Measurements from ENCODE around the gene NOL4L.

NOL4L gene

DNA sequence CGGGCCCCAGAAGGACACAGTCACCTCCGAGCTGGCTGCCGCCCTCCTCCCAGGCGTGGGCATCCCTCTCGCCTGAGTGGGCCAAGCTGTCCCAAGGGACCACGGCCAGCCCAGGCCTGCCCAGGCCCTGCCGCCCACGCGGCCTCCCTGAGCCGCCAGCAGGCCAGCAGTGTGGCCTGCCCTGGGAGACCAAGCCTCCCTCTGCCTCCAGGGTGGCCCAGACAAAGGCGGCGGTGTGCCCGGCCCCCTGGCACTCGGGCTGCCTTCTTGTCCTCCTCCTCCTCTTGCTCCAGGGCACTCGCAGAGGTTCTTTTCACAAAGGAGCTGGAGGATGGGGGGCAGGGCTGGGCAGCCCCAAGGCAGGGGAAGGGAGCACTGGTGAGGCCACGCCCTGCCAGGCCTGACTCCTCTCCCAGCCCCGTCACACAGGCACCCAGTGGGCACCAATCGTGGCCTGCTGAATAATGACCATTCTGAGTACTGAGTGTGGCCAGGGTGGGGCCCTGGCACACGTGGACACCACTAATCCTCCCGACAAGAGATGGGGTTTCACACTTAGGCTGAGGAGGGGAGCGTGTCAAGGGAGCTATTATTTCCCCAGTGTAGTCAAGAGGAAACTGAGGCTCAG is 25.3 kb downstream of the NOL4L start:
- DNase-seq = no peak

DNA sequence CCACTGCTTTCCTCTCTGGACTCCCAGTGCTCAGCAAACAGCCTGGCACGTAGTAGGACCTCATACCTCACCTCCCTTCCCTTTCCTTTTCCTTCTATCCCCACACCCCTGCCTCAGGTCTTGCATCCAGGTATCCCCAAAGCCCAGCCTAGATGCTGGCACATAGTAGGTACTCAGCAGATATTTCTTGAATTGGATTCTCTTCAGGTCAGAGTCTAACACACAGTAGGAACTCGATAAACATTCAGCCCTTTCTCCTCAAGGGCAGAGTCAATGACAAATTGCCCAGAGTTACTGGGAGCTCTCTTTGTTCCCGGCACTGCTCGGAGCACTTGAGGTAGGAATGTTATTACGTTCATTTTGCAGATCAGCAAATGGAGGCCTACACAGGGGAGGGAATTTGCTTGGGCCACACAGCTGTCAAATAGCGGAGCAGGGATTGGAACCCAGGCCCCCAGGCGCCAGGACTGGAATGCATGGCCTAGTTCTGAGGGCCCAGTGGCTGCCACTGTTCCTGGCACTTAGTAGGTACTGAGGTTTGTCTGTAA is 25.9 kb downstream of the NOL4L start:
- DNase-seq = no peak

DNA sequence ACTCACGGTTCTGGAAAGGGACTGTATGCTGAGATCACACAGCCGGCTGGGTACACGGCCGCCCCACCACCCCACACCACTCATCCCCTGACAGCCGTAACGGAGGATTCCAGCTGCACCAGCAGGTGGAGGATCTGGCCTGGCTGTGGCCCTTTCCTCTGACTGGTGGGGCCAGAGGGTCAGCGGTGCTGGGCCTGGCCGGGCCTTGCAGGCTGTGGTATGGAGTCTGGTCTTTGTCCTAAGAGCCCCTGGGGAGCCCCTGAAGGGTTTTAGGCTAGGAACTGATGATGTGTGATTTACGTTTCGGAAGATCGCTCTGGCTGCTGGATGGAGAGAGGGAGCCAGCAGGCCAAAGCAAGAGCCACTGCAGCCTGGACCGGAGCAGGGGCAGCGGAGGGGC is 26.6 kb downstream of the NOL4L start:
- DNase-seq = no peak

DNA sequence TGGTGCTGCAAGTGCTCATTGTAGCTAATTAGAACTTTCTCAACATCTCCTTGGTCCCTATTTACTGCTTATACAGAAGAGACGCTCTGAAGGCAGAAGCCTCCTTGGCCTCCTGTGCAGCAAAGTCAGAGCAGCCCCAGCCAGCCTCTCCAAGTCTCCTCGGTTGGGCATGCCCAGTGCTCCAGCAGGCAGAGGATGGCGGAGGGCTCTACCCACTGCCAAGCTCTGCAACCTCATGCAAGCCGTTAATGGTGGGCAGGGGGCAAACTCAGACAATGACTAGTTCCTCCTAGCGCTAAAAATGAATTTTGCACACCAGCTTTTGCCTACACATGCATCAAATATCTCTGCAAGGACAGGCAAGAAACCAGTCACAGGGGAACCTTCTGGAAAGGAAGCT is 27.8 kb downstream of the NOL4L start:
- DNase-seq = no peak

DNA sequence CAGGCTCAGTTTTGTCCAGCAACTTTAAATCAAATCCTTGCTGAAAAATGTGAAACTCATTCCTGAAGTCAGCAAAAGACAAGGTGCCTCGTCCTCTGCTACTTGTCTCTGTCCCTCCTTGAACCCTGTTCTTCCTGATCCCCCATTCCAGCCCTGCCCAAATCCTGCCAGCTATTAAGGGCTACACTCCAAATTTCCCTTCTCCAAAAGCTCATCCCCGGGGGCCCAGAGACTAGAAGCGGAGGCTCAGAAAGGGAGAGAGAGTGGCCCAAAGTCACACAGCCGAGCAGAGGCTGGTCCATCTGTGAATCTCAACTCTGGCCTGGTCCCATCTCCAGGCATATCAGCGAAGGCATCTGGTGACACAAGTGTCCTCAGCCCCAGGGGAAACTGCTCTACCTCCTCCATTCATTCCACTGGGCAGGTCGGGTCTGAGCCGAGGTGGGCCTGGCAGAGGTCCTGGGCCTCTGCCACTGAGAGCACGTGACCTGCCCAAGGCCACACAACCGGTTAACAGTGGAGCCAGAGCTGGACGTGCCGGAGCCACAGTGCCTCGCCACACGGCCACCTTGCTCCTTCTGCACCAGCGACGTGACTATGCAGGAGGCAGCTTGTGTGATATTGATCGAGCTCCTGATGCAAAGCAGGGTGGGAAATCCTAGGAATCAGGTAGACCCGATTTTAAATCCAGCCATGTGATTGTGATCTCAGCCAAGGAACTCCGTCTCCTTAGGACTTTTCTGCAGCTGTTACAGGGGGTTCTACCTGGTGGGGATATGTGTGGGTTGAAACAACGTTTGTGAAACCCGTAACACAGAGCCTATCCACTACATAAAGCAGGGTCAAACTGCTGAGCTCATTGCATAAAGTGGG is 28.6 kb downstream of the NOL4L start:
- DNase-seq = no peak

DNA sequence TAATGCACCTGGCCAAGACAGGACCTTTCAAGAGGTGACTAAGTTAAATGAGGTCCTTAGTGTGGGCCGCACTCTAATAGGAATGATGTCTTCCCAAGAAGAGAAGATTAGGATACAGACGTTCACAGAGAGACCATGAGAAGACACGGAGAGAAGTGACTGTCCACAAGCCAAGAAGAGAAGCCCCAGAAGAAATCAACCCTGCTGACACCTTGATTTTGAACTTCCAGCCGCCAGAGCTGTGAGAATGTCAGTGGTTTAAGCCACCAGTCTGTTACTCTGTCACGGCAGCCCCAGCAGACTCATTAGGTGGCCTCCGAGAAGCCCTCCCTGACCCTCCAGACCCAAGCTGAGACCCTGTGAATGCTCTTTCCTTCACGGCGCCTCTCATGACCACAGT is 29.5 kb downstream of the NOL4L start:
- no peak for DNase-seq

DNA sequence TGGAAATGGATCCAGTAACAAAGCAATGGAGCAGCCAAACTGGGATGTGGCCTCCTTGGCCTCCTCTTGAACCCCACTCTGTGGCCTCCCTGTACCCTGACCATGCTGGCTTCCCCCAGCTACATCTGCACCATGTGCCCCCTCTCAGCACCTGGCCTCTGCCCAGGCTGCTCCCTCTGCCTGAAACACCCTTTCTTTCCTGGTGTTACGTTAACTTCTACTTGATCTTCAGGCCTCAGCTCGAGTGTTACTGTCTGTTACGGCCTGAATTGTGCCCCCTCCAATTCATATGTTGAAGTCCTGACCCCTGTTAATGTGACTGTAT is 30.2 kb downstream of the NOL4L start:
- no peak for DNase-seq

DNA sequence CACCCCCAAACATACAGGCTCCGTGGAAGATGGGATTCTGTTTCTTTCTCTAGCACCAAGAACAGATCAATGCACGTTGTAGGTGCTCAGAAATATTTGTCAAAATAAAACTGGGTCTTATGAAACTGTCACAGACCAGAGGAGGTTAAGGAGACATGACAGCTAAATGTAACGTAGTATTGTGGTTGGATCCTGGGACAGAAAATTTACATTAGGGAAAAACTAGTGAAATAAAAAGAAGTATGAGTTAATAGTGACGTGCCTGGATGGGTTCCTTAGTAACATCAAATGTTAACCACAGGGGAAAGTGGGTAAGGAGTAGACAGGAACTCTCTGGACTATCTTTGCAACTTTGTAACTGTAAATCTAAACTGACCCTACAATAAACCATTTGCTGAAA is 31.5 kb downstream of the NOL4L start:
- DNase-seq = no peak

DNA sequence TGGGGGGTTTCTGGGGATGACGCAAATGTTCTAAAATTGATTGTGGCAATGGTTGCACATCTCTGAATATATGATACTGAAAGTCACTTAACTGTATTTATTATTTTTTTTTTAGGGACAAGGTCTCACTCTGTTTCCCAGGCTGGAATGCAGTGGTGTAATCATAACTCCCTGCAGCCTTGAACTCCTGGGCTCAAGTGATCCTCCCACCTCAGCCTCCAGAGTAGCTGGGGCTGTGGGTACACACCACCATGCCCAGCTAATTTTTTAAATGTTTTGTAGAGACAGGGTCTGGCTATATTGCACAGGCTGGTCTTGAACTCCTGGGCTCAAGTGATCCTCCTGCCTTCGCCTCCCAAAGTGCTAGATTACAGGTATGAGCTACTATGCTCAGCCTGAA is 33.4 kb downstream of the NOL4L start:
- no peak for DNase-seq

DNA sequence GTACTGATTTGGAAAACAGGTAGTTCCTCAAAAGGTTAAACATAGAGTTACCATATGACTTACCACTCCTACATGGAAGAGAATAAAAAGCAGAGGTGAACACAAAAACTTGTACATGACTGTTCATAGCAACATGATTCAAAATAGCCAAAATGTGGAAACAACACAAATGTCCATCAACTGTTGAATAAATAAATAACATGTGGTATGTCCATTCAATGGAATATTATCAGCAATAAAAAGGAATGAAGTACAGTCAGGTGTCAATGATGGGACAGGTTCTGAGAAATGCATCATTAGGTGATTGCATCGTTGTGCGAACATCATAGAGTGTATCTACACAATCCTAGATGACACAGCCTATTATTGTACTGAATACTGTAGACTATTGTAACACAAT is 35.3 kb downstream of the NOL4L start:
- DNase-seq = no peak

DNA sequence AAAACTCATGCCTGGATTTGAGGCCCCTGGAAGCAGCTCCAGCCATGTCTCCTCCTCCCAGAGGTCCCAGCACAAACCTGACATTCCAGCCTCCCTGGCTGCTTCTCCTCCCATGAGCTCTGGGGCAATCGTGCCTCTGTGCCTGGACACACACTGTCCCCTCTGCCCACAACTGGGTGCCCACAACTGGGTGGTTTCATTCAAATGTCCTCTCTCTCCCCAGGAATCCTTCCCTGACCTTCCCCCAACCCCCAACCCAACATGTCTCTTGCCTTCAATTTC is 37.4 kb downstream of the NOL4L start:
- DNase-seq = no peak

DNA sequence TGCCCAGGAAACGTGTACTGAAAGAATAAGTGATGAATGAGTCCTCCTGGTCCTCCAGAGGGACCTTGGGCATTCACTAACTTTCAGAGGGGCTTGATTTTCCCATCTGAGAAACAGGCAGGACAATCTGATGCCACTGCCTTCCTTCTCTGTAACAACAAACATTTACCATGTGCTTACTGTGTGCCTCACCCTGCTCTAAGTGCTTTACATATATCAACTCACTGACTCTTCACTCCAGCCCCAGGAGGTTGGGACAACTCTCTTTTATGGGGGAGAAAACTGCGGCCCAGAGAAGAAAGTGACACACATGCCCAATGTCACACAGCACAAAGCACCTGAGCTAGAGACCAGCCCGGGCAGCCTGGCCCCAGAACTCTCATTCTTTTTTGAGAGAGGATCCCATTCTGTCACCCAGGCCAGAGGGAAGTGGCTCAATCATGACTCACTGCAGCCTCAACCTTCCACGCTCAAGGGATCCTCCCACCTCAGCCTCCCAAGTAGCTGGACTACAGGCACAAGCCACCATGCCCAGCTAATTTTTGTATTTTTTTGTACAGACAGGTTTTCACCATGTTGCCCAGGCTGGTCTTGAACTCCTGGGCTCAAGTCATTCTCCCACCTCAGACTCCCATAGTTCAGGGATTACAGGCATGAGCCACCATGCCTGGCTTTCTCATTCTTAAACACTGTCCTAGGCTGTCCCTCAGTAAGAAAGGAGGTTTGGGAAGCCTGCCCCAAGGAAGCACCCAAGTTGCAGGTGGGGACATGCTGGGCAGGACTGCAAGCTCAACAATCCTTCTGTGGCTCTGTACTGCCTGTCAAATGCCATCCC is 38.0 kb downstream of the NOL4L start:
- no peak for DNase-seq

DNA sequence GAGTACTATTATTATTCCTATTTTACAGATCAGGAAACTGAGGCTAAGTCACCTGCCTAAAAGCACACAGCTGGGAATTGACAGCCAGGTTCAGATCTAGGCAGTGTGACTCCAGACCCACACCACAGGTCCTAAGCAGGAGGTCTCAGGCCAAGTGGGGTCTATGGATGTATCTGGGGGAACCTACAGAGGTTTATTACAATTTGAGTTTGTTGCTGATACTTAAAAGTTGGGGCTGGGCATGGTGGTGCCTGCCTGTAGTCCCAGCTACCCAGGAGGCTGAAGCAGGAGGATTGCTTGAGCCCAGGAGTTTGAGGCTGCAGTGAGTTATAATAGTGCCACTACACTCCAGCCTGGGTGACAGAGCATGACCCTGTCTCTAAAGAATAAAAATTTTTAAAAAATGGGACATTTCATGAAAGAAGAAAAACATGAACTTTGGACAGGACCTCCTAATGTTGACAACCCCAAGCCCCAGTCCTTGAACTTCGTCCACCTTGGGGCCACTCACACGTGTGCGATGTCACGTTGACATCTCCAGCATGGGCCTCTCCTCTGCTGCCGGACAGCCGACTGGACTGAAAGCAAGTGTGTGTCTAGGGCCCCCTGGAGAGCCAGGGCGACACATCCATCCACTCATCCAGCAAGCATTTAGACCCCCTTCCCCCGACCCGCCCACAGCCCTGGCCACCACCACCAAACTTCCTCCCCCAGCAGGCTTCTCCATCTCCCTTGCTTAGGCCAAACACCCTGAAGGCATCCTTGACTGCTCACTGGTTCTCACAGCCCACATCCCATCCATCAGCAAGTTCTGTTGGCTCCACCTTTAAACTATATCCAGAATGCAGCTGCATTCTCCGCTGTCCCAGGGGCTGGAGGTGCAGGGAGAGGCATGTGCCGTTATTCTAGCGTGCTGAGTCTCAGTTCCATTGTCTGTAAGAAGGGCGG is 40.0 kb downstream of the NOL4L start:
- DNase-seq = no peak

DNA sequence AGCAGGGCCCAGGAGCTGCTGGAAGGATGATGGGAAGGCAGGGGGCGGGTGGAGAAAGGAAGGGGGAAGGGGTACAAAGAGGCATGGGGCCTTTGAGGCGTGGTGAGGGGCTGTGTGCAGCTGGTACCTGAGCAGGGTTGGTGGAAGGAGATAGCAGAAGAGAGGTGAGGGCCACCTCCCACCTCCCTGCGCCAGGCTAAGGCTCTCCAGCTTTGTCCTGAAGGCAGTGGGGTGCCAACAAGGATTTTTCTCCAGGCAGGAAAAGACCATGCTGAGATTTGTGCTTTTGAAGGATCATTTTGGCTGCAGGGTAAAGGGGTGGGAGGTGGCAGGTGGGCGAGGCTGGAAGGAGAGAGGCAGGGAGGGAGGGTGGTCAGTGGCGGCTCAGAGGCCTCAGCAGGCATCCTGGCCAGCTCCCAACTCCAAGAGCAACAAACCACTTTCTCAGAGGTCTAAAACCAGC is 40.8 kb downstream of the NOL4L start:
- DNase-seq = no peak

DNA sequence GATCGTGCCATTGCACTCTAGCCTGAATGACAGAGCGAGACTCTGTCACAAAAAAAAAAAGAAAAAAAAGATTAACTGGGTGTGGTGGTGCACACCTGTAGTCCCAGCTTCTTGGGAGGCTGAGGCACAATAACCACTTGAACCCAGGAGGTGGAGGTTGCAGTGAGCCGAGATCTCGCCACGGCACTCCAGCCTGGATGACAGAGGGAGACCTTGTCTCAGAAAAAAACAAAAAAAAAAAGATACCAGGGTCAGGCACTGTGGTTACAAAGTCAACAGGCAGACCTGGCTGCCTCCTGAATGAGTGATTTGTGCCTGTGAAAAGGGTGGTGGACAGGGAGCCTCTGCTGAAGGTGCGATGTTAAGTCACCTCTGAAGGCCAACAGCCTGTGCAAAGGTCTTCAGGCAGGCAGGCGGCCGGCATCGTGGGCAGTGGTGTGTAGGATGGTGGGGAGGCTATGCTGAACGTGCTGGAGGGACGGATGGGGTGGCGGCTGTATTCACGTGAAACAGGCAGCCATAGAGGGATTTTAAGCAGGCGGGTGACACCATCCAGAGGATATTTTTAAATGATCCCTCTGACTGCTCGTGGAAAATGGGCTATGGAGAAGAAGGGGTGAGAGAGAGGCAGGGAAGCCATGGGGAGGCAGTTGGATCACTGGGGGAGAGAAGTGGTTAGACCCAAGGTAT is 41.4 kb downstream of the NOL4L start:
- DNase-seq = no peak

DNA sequence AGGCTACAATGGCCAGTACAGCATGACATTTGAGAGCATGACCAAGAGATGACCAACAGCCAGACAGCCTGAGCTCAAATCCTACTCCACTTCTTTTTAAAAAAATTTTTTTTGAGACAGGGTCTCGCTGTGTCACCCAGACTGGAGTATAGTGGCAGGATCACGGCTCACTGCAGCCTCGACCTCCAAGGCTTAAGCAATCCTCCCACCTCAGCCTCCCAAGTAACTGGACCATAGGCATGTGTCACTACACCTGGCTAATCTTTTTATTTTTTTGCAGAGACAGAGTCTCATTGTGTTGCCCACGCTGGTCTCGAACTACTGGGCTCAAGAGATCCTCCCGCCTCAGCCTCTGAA is 42.9 kb downstream of the NOL4L start:
- no peak for DNase-seq

DNA sequence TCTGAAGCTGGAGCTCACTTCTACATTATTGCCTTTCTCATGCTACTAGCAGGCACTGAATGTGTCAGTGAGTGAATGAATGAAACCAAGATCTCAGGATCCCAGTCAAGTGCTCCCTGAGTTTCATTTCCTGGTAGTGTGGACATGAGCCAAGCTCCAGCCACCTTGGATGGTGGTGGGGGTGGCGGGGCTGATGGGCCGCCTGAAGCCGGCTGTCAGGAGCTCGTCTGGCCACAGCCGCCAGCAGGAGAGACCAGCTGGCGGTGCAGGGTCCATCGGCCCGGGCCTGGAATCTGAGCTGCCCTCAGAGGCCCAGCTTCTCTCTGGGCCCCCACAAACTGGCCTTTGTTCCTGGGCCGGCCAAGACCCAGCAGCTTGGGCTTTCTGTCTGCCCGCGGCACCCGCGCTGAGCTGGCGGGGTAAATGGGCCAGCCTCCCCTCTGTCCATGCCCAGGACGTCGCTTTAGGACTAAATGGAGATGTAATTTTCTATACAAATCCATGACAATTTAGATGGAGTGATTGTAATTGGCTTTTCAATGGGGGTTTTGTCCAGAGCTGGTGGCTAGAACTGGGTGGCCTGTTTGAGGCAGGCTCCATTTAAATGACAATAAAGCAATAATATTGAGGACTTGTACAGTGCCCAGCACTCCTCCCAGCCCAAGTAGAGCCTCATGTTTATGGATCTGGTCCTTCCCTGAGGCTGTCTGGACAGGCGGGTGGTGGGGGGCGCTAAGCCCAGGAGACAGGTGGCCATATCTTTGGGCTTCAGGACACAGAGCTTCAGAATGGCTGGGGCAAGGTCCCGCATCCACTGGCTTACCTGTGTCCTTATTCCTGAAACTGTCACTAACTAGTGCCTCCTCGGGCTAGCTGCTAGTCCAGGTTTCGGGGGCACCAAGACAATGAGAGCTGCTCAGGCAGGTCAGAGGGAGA is 43.5 kb downstream of the NOL4L start:
- DNase-seq = no peak

DNA sequence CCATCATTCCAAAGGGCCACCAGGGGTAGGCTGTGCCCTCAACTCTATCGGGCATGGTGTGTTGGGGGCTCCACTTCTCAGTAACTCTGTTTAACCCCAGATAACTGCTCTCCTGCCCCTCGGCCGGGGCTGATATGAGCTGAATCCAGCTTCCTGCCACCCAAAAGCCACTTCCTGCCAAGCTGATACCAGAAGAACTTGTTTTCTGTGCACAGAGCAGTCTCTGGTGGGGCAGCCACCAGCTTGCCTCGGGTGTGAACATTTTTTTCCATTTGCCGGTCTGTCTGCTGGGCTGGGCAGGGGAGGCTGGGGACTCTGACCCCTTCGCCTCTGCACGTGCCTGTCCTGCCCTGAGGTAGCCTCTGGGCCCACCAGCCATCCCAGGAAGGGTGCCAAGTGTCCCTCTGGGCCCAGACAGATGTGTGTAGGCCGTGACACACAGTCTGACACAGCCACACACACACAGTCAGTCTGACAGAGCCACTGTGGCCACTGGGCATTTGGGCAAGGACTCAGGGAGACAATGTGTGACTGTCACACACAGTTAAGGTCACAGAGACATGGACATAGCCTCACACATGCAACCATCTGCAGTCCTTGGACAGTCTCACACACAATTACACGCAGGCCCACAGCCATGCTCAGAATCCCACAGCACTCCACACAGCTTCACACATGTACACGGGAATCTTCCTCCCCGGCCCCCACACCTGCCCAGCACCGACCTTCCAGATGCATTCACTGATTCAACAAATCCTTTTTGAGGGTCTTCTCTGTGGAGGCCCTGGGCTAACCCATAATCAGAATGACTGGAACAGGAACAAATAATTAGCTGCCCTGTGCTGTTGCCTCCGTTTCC is 45.1 kb downstream of the NOL4L start:
- DNase-seq = no peak

DNA sequence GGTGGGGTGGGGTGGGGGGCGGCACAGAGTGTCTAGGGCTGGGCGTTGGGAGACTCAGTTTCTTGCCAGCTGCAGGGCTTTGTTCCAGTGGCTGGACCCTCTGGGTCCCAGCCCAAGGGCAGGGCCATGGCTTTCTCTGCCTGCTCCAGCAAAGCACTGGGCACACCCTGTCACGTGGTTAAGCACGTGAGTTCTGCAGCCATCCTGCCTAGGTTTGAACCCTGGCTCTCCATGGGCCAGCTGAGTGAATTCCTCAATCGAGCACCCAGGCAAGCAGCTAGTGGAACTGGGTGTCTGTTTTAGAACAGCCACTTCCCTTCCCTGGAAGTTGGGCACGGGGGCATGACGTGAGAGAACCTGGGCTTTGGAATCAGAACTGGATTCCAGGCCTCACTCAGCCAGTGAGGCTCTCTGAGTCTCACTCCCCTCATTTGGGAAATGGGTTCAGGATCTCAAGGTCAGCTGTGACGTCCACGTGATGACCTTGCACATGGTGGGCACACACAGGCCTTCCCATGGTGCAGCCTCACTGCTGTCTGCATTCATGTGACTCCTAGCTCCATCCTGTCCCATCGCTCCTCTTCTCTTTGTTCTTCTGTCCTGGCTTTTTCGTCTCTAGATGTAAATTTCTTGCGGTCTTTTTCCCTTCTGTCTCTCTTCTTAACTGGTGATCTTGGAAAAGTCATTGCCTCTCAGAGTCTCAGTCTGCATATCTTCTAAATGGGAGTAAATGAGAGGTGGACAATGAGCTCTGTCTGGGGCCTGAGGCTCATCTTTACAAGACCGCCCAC is 45.9 kb downstream of the NOL4L start:
- no peak for DNase-seq
